Measurements from ENCODE around the gene PGAM2.
"Not testable (repeated sequence)": the region's sequence is repeated elsewhere in the genome, so short reads cannot be mapped to it uniquely, and the experiment has no call there.

Gene PGAM2

GRCh38 chr7:44033971-44034844 is 31.2 kb downstream of the PGAM2 start:
- DNase-seq (ENCODE audit: low read depth in 2 of 2, low spot score in 1 of 2) = not testable (repeated sequence)

GRCh38 chr7:44032031-44032430 is 33.3 kb downstream of the PGAM2 start:
- not testable (repeated sequence) for DNase-seq (ENCODE audit: low read depth in 2 of 2, low spot score in 1 of 2)

GRCh38 chr7:44031319-44031718 is 34.0 kb downstream of the PGAM2 start:
- DNase-seq (ENCODE audit: low read depth in 2 of 2, low spot score in 1 of 2) = not testable (repeated sequence)

GRCh38 chr7:44030029-44030428 is 35.3 kb downstream of the PGAM2 start:
- not testable (repeated sequence) for DNase-seq (ENCODE audit: low read depth in 2 of 2, low spot score in 1 of 2)

- not testable (repeated sequence) for DNase-seq (ENCODE audit: low read depth in 2 of 2, low spot score in 1 of 2)
Observed at GRCh38 chr7:44029433-44029832, 35.9 kb downstream of the PGAM2 start.

GRCh38 chr7:44022796-44023467 is 42.4 kb downstream of the PGAM2 start:
- DNase-seq (ENCODE audit: low read depth in 2 of 2, low spot score in 1 of 2) = not testable (repeated sequence)

GRCh38 chr7:44022069-44022468 is 43.3 kb downstream of the PGAM2 start:
- not testable (repeated sequence) for DNase-seq (ENCODE audit: low read depth in 2 of 2, low spot score in 1 of 2)

GRCh38 chr7:44019825-44020224 is 45.5 kb downstream of the PGAM2 start:
- DNase-seq (ENCODE audit: low read depth in 2 of 2, low spot score in 1 of 2) = not testable (repeated sequence)

- peak; percentile 98 to 99 for DNase-seq (ENCODE audit: low read depth in 2 of 2, low spot score in 1 of 2)
Observed at GRCh38 chr7:44018857-44019807, 46.2 kb downstream of the PGAM2 start.

- not testable (repeated sequence) for DNase-seq (ENCODE audit: low read depth in 2 of 2, low spot score in 1 of 2)
Observed at GRCh38 chr7:44015090-44015489, 50.3 kb downstream of the PGAM2 start.
